ENCODE measurements around the gene PRKCD.

Gene PRKCD

GRCh38 chr3:53236112-53236841 is 75.3 kb downstream of the PRKCD start:
- no peak for DNase-seq

- no peak for DNase-seq
These were observed 77.2 kb downstream of the PRKCD start for GRCh38 chr3:53238051-53238850.

- no peak for DNase-seq
These were observed 77.9 kb downstream of the PRKCD start for GRCh38 chr3:53238886-53239285.

- no peak for DNase-seq
These were observed 78.8 kb downstream of the PRKCD start for GRCh38 chr3:53239800-53240199.

GRCh38 chr3:53240989-53241972 is 80.3 kb downstream of the PRKCD start:
- no peak for DNase-seq

GRCh38 chr3:53242155-53242554 is 81.1 kb downstream of the PRKCD start:
- no peak for DNase-seq

All from activated CD4-positive, alpha-beta T cell treated with anti-CD3 and anti-CD28 coated beads for 1 hour (primary cell).